HG03521 (cell line): ENCODE measurements around the gene SLC22A15.
"Not testable (repeated sequence)": the region's sequence is repeated elsewhere in the genome, so short reads cannot be mapped to it uniquely, and the experiment has no call there.

Experiments
- ATAC-seq: cut with Tn5 transposase; IDR thresholded peaks from one replicate; pipeline ENCODE4 v1.9.1; 2021; ENCODE audit warnings: mild to moderate bottlenecking, moderate library complexity; ENCODE audit not compliant: unreplicated experiment

Gene SLC22A15

GRCh38 chr1:116031302-116031835, 55.1 kb downstream of the SLC22A15 start:
- ATAC-seq, result no peak

GRCh38 chr1:116033322-116033721, 57.0 kb downstream of the SLC22A15 start:
- ATAC-seq, result no peak

- no peak for ATAC-seq
Measured at GRCh38 chr1:116036255-116036654, 59.9 kb downstream of the SLC22A15 start.

- ATAC-seq, result no peak
Measured at GRCh38 chr1:116038679-116039078, 62.4 kb downstream of the SLC22A15 start.

GRCh38 chr1:116044071-116044470, 67.8 kb downstream of the SLC22A15 start:
- ATAC-seq, result no peak

- not testable (repeated sequence) for ATAC-seq
Measured at GRCh38 chr1:116046933-116047332, 70.6 kb downstream of the SLC22A15 start.

GRCh38 chr1:116051896-116052295, 75.6 kb downstream of the SLC22A15 start:
- not testable (repeated sequence) for ATAC-seq

GRCh38 chr1:116062201-116062600, 85.9 kb downstream of the SLC22A15 start:
- ATAC-seq, result no peak

GRCh38 chr1:116064616-116065015, 88.3 kb downstream of the SLC22A15 start:
- ATAC-seq, result no peak

GRCh38 chr1:116066868-116067565, 90.7 kb downstream of the SLC22A15 start:
- ATAC-seq, result no peak

- no peak for ATAC-seq
Measured at GRCh38 chr1:116067566-116067890, 91.2 kb downstream of the SLC22A15 start.

GRCh38 chr1:116075575-116075974, 99.3 kb downstream of the SLC22A15 start:
- no peak for ATAC-seq

- no peak for ATAC-seq
Measured at GRCh38 chr1:116075990-116076389, 99.7 kb downstream of the SLC22A15 start.

- no peak for ATAC-seq
Measured at GRCh38 chr1:116076831-116077230, 100.5 kb downstream of the SLC22A15 start.

- ATAC-seq, result no peak
Measured at GRCh38 chr1:116078699-116079223, 102.4 kb downstream of the SLC22A15 start.

- no peak for ATAC-seq
Measured at GRCh38 chr1:116087628-116088027, 111.3 kb downstream of the SLC22A15 start.

GRCh38 chr1:116089870-116090269, 113.6 kb downstream of the SLC22A15 start:
- ATAC-seq, result no peak

GRCh38 chr1:116091083-116091482, 114.8 kb downstream of the SLC22A15 start:
- no peak for ATAC-seq

GRCh38 chr1:116092752-116093489, 116.6 kb downstream of the SLC22A15 start:
- ATAC-seq, result no peak

GRCh38 chr1:116095027-116095426, 118.7 kb downstream of the SLC22A15 start:
- no peak for ATAC-seq

- no peak for ATAC-seq
Measured at GRCh38 chr1:116096013-116096618, 119.8 kb downstream of the SLC22A15 start.

- no peak for ATAC-seq
Measured at GRCh38 chr1:116097626-116098025, 121.3 kb downstream of the SLC22A15 start.
